Common myeloid progenitor, CD34-positive (primary cell): ENCODE results near the gene BAIAP2.

ENCODE experiments used
- CTCF ChIA-PET: fragments of 350-600 bp; sonication (Branson Sonifier 250); formaldehyde crosslinking; loops from one replicate; lab custom pipeline; 2021; ENCODE audit warnings: antibody characterized with exemption; lab: Charles Lee
- POLR2A ChIA-PET: fragments of 350-600 bp; sonication (Branson Sonifier 250); formaldehyde crosslinking; loops from one replicate; lab custom pipeline; 2021; ENCODE audit warnings: antibody characterized with exemption; lab: Charles Lee
- DNase-seq, 3 donors: peaks; one replicate each; pipeline versions ENCODE4 v3.0.0 to v3.0.0-alpha.2; 2013
- H3K27ac ChIP-seq, 2 experiments: 1 replicate in 1 of 2; 2 replicates in 1 of 2; pipeline ENCODE4 v1.7.0; 2013; ENCODE audit warnings: inconsistent platforms in 2 of 2, low read length in 2 of 2, mild to moderate bottlenecking in 2 of 2, low read depth in 1 of 2, moderate library complexity in 1 of 2; ENCODE audit not compliant: severe bottlenecking in 2 of 2, insufficient read depth in 1 of 2, poor library complexity in 1 of 2
- H3K27me3 ChIP-seq, 5 experiments: replicated peaks in 2 of 5; 1 replicate in 3 of 5; 2 replicates in 2 of 5; pipeline versions ENCODE4 v1.6.1 to v1.7.0; 2013; ENCODE audit warnings: low read length in 4 of 5, mild to moderate bottlenecking in 2 of 5, moderate library complexity in 2 of 5, inconsistent platforms in 1 of 5; ENCODE audit not compliant: insufficient read depth in 5 of 5, control insufficient read depth in 4 of 5
- H3K36me3 ChIP-seq, 4 experiments: 1 replicate in 2 of 4; 2 replicates in 2 of 4; pipeline versions ENCODE4 v1.6.1 to v1.7.0; 2013; ENCODE audit warnings: low read length in 3 of 4, control low read depth in 1 of 4, mild to moderate bottlenecking in 1 of 4; ENCODE audit not compliant: control insufficient read depth in 4 of 4, insufficient read depth in 4 of 4
- H3K4me1 ChIP-seq, 4 experiments: 1 replicate in 3 of 4; 2 replicates in 1 of 4; pipeline versions ENCODE4 v1.6.1 to v1.7.1; 2013; ENCODE audit warnings: low read length in 3 of 4, mild to moderate bottlenecking in 3 of 4, control low read depth in 1 of 4, inconsistent platforms in 1 of 4, moderate library complexity in 1 of 4; ENCODE audit not compliant: control insufficient read depth in 4 of 4, insufficient read depth in 4 of 4; ENCODE audit errors: control extremely low read depth in 1 of 4
- H3K4me3 ChIP-seq, 7 experiments: 1 replicate in 4 of 7; 2 replicates in 3 of 7; pipeline versions ENCODE4 v1.5.1 to v1.7.0; 2013; ENCODE audit warnings: mild to moderate bottlenecking in 7 of 7, low read length in 6 of 7, moderate library complexity in 6 of 7, inconsistent platforms in 2 of 7, low read depth in 2 of 7, control low read depth in 1 of 7; ENCODE audit not compliant: insufficient read depth in 4 of 7, control insufficient read depth in 1 of 7; ENCODE audit errors: extremely low read depth in 1 of 7
- H3K9me3 ChIP-seq, 5 experiments: 1 replicate in 4 of 5; 2 replicates in 1 of 5; pipeline versions ENCODE4 v1.6.1 to v1.7.1; 2013; ENCODE audit warnings: low read length in 4 of 5, mild to moderate bottlenecking in 2 of 5, inconsistent platforms in 1 of 5, low read depth in 1 of 5, moderate library complexity in 1 of 5; ENCODE audit not compliant: control insufficient read depth in 4 of 5, insufficient read depth in 2 of 5; ENCODE audit errors: control extremely low read depth in 1 of 5
- WGBS: methylation state at CpG from one replicate; pipeline ENCODE4 v1.1.5; 2013; ENCODE audit not compliant: insufficient coverage; 5-methylcytosine and 5-hydroxymethylcytosine counted together

The BAIAP2 gene

DNA sequence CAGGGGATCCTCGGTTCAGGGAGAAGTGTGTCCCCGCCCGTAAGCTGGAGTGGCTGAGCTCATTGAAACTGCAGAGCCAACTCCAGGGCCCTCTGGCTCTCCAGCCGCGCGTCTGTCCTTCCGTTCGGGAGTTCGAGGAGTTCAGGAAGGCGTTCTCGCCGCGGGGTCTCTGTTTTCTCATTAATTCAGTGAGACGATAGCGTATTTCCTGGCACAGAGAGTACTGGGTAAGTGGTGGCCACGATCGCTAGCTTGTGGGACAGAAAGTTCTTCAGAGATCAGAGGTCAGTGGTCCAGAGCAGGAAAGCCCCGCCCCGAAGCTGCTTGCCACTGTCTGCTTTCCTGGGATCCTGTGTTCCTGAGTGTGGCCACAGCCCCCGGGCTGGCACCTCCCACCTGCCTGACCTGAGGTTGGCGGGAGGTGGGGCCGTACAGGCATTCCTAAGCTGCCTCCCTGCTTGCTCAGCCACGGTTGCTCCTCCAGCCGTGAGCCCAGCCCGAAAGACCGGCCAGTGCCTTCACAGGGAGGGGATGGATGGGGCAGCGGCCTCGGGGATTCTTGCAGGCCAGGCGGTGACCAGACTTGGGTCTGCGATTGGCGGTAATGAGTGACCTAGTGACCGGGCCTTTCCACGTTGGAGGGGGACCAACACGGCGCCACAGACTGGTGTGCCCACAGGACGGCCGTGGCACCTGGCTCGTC, 8.9 kb downstream of the BAIAP2 start:
- peaks cover 0 to 3% (median 0%) of the 10 kb centered on the region in 5 experiments for H3K27me3 ChIP-seq
- no peaks in the 10 kb centered on the region for H3K36me3 ChIP-seq
- H3K4me1 ChIP-seq = peaks cover 0 to 34% (median 22%) of the 10 kb centered on the region in 4 experiments
- 85% methylated on average over 30 of the region's 38 CpGs for WGBS
- no peaks in the 10 kb centered on the region for H3K9me3 ChIP-seq
- CTCF ChIA-PET = no interaction called here
- no peak for DNase-seq
- POLR2A ChIA-PET = no interaction called here
- no peak overlapping the region for H3K4me3 ChIP-seq
- no peak overlapping the region for H3K27ac ChIP-seq

DNA sequence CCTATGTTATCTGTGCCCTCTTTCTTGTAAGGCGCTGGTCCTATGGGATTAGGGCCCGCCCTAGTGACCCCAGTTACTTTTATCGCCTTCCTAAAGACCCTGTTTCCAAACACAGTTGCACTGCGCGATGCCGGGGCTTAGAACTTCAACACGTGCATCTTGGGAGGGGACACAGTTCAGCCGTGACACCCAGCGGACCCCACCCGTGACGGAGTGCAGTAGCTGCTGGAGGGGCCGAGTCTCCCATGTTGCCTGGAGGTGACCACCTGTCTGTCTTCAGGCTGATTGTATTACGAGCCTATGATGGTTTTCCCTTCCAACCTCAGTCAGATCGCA, 9.4 kb downstream of the BAIAP2 start:
- no peak overlapping the region for H3K4me3 ChIP-seq
- H3K27me3 ChIP-seq = no peaks in the 10 kb centered on the region
- no peak for DNase-seq
- CTCF ChIA-PET = interaction anchor here (1.1 kb wide), 1 partner anchor 59 kb away, joined by 3 read pairs; no protein-coding TSS in a partner anchor
- H3K36me3 ChIP-seq = no peaks in the 10 kb centered on the region
- H3K27ac ChIP-seq = no peak overlapping the region
- POLR2A ChIA-PET = no interaction called here
- H3K9me3 ChIP-seq = no peaks in the 10 kb centered on the region
- H3K4me1 ChIP-seq = peaks cover 0 to 39% (median 27%) of the 10 kb centered on the region in 4 experiments
- WGBS = 97% methylated on average over 13 of the region's 14 CpGs

DNA sequence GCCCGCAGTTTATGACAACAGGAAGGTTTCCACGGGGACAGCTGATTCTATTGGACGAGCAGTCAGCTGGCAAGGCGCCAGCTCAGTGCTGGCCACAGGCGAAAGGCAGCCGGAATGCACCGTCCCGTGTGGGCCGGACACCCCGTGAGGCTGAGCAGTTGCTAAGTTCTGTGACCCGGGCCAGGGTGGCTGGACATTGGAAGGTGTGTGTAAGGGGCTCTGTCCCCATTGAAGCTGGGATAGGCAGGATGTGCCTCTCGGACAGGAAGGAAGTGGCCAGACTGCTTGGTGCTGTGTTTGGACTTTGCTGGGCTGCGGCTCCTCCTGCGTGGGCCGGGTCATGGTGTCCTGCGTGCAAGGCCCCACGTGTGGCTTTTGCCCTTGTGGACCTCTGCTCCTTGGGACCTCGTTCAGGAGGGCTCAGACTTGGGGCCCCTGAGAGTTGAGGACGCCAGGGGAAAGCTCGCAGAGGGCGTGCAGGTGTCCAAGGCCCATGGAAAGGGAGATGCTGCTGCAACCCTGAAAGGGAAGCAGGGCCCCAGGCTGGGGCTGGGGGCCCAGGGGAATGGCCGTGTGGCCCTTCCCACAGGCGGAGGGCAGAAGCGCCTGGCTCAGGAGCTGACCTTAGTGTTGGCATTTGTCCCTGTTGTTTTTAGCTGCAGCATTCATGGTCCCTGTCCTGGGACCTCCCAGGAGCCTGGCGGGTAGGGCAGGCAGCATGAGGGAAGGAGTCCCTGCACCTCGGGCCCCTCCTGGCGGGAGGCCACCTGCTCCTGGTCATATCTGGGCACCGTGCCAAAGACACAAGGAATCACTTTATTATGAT, 10.0 kb downstream of the BAIAP2 start:
- H3K36me3 ChIP-seq = no peaks in the 10 kb centered on the region
- POLR2A ChIA-PET = no interaction called here
- 90% methylated on average over 25 of the region's 28 CpGs for WGBS
- H3K27me3 ChIP-seq = no peaks in the 10 kb centered on the region
- H3K4me1 ChIP-seq = peaks cover 0 to 39% (median 32%) of the 10 kb centered on the region in 4 experiments
- H3K9me3 ChIP-seq = no peaks in the 10 kb centered on the region
- CTCF ChIA-PET = interaction anchor here (1.1 kb wide), 1 partner anchor 58 kb away, joined by 3 read pairs; no protein-coding TSS in a partner anchor
- H3K27ac ChIP-seq = no peak overlapping the region
- no peak overlapping the region for H3K4me3 ChIP-seq
- DNase-seq = no peak

DNA sequence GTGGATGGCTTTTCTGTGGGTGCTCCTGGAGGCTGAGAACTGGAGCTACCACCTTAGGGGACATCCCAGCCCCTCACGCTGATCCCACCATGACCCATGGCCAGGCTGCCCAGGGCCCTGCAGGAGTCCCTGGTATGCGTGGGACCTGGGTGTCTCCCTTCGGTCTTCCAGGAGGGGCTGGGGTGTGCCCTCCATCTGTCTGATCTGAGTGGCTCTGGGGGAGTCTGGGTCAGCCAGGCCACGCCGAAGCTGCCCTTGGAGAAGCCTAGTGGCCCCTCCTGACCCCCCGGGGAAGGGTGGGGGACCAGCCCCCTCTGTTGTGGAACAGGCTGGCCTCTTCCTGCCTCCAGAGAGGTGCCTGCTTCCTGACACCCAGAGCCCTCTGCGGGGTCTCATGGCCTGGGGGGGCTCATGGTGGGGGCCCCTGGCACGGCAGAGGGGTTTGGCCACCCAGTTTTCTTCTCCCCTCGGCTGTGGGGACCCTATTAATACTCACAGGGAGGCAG, 10.7 kb downstream of the BAIAP2 start:
- POLR2A ChIA-PET = no interaction called here
- Histone ChIP-seq H3K4me3 (no peak overlapping the region), H3K36me3 (no peaks in the 10 kb centered on the region), H3K27ac (no peak overlapping the region), H3K4me1 (peaks cover 0 to 38% (median 27%) of the 10 kb centered on the region in 4 experiments), H3K27me3 (no peaks in the 10 kb centered on the region), H3K9me3 (no peaks in the 10 kb centered on the region)
- 62% methylated on average over 7 of the region's 9 CpGs for WGBS
- CTCF ChIA-PET = interaction anchor here (1.1 kb wide), 2 partner anchors 19 to 57 kb away, joined by 3 read pairs; no protein-coding TSS in a partner anchor
- DNase-seq = no peak

DNA sequence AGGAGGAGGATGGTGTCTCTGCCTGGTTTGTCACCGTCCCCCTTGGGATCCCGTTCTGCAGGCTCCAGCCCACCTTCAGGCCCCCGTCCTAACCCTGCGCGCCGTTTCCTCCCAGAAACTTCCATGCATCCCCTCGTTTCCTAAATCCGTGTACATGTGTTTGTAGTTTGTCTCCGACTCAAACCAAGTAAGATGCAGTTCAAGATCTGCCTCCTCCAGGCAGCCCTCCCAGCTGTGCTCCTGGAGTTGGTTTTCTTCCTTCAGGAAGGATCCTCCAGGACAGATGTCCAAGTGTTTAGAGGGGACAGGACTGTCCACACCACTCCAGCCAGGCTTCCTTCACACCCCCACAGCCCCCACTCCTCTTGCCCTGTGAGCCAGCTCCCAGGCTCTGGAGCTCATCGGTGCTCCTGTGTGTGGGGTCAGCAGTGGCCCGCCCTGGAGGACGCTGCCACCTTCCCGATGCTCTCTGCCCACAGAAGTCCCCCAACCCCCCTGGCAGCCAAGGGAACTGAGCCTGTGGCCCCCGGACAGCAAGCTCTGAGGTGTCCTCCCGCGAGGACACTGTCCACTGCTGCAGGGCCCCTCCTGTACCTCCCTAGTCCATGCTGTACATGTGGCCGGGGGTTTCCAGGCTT, 11.3 kb downstream of the BAIAP2 start:
- CTCF ChIA-PET = interaction anchor here (1.1 kb wide), 2 partner anchors 17 to 19 kb away, joined by 3 read pairs; no protein-coding TSS in a partner anchor

DNA sequence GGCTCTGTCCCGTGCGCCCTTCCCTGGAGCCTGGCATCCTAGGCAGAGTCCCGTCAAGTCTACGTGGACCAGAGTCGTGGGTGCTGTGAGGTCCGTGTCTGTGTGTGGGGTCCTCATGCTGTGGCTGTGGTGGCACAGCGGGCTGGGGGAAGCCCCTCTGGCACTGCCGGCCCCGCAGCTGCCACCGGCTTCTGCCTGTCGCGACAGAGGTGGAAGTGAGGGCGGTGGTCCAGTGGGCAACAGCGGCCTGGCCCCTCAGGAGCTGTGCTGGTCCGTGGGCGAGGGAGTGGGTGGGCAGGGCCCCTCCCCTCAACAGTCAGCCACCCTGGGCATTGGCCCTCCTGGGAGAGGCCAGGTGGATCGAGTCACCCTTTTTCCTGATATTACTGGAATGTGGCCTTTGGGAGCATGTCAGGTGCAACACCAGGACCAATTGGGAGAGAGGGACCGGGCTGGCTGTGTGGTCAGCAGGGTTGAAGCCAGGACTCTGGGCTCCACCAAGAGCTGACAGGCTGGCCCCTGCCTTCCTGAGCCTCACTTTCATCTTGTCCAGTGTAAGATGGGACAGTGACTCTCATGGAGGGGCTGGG, 11.9 kb downstream of the BAIAP2 start:
- ChIA-PET POLR2A (no interaction called here), CTCF (interaction anchor here (1.1 kb wide), 3 partner anchors 18 to 22 kb away, joined by 3 read pairs; no protein-coding TSS in a partner anchor)
- 87% methylated on average over 10 of the region's 18 CpGs for WGBS
- Histone ChIP-seq H3K4me1 (peaks cover 0 to 38% (median 27%) of the 10 kb centered on the region in 4 experiments), H3K9me3 (no peaks in the 10 kb centered on the region), H3K27ac (no peak overlapping the region), H3K36me3 (no peaks in the 10 kb centered on the region), H3K27me3 (no peaks in the 10 kb centered on the region), H3K4me3 (no peak overlapping the region)
- DNase-seq = no peak

More for the DNA sequence above, 11.3 kb downstream of the BAIAP2 start:
- POLR2A ChIA-PET = no interaction called here
- Histone ChIP-seq H3K27me3 (no peaks in the 10 kb centered on the region), H3K36me3 (no peaks in the 10 kb centered on the region), H3K9me3 (no peaks in the 10 kb centered on the region), H3K4me3 (no peak overlapping the region), H3K27ac (no peak overlapping the region), H3K4me1 (peaks cover 0 to 38% (median 27%) of the 10 kb centered on the region in 4 experiments)
- 88% methylated on average over 16 of the region's 17 CpGs for WGBS
- DNase-seq = no peak
